ENCODE data around the gene GIPC3. TPM values are rescaled to one million over a fixed set of nuclear protein-coding genes. Genes with fewer than 3 reads are reported as not detected.

GIPC3 gene
- total RNA-seq, 3 donors from 2014 or later (not counting 1 experiment from before 2014, with no cell fraction given), result 0.28 to 0.66 (median 0.56) TPM

DNA sequence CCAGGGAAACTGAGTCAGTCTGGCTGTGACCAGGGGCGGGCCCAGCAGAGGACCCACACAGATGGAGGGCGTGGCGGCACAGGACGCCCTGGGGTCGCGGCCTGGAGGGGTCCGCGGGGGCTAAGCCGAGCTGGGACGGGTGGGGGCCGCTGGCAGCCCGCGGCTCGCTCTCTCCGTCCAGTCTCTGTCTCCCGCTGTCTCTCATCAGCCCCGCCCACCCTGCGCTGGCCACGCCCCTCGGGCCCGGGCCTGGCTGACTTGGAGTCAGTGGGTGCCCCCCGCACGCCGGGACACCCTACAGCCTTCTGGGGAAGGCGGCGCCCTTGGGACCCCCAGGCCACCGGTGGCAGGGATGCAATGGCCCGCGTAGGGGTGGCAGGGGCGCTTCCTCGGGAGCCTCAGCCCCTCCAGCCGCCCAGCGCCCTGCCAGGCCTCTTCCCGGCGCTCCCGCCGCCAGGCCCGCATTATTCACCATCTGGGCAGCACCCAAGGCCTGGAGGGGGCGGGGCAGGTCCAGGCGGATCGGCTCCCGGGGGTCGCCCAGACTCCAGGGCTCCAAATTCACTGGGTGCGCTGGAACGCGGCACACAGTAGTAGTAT is 21.5 kb downstream of the GIPC3 start, which contains the start of gene TBXA2R:
TSS of gene TBXA2R (minus strand) at position 186 of the 600 bp plus-strand sequence. CDS start 6,241 bp downstream, outside the sequence.
- H3K36me3 ChIP-seq (ENCODE audit: control insufficient read depth, insufficient read depth, low read length), result peaks cover 9% of the 10 kb centered on the region
- TF ChIP-seq, protein P1, sequence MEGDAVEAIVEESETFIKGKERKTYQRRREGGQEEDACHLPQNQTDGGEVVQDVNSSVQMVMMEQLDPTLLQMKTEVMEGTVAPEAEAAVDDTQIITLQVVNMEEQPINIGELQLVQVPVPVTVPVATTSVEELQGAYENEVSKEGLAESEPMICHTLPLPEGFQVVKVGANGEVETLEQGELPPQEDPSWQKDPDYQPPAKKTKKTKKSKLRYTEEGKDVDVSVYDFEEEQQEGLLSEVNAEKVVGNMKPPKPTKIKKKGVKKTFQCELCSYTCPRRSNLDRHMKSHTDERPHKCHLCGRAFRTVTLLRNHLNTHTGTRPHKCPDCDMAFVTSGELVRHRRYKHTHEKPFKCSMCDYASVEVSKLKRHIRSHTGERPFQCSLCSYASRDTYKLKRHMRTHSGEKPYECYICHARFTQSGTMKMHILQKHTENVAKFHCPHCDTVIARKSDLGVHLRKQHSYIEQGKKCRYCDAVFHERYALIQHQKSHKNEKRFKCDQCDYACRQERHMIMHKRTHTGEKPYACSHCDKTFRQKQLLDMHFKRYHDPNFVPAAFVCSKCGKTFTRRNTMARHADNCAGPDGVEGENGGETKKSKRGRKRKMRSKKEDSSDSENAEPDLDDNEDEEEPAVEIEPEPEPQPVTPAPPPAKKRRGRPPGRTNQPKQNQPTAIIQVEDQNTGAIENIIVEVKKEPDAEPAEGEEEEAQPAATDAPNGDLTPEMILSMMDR (IDR thresholded peaks at IDR 0.05), result no peak
- H3K36me3 Mint-ChIP-seq, result no peaks in the 10 kb centered on the region
- peaks cover 52% of the 10 kb centered on the region for H3K4me1 ChIP-seq (ENCODE audit: control insufficient read depth, insufficient read depth, low read length)
- H3K4me1 Mint-ChIP-seq, result peaks cover 7 to 21% of the 10 kb centered on the region in 2 donors
- intact Hi-C loops (cut with micrococcal nuclease), result no loop called here
- 4% methylated on average over 46 of the region's 46 CpGs for WGBS (ENCODE audit: insufficient coverage)
- H3K9me3 ChIP-seq (ENCODE audit: control insufficient read depth, insufficient read depth, low read length), result no peaks in the 10 kb centered on the region
- H3K4me3 ChIP-seq (ENCODE audit: low read length), result peak within 1 kb of the TSS; percentile 36
- no peaks in the 10 kb centered on the region for H3K27me3 Mint-ChIP-seq (ENCODE audit: low read depth in 2 of 2)
- ATAC-seq (peak in 2 of 3 donors; percentile 44 to 50), DNase-seq (peak; percentile 54 to 62)
- H3K4me3 Mint-ChIP-seq, result peak within 1 kb of the TSS; percentile 71
- H3K27ac ChIP-seq (ENCODE audit: low read length), result no peak within 1 kb of the TSS
- H3K27ac Mint-ChIP-seq, result peak within 1 kb of the TSS in 1 of 2 donors; percentile 42
- H3K27me3 ChIP-seq (ENCODE audit: control insufficient read depth, insufficient read depth, low read length), result no peaks in the 10 kb centered on the region
- no peaks in the 10 kb centered on the region for H3K9me3 Mint-ChIP-seq

DNA sequence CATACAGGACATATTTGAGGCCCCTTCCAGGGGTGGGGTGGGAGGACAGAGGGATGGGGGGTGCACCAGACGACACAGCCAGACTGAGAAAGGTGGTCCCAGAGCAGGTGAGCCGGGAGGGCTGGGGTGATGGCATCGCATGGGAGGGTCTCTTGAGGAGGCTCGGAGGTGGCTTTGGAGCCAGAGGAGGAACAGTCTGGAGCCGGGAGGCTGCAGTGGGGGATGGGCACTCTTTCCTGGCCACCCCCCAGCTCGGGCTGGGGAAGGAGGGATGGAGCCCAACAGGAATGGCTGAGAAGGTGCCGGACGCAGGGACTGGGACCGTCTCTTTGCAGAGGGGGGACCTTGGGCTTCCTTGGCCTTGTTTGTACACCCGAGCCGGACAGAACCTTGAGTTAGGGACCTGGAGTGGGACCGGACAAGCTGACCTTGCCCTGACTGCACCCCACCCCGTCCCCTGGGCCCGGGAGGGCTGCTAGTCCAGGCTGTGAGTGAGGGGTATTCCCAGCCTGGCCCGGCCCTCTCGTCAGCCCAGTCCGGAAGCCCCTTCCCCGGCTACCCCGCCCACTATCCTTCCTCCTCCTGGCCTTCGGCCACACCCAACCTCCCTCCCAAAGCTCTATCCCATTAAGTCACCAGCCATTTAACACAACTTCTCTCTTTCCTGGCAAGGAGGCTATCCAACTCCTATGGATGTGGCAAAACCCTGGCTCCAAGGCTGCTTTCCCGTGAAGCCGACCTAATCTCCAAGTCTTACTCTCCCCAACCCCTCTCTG is 22.2 kb downstream of the GIPC3 start:
- Mint-ChIP-seq H3K9me3 (no peaks in the 10 kb centered on the region), H3K27me3 (ENCODE audit: low read depth in 2 of 2) (no peaks in the 10 kb centered on the region), H3K4me1 (peaks cover 7 to 21% of the 10 kb centered on the region in 2 donors), H3K27ac (peak overlapping the region in 1 of 2 donors; percentile 42), H3K4me3 (peak overlapping the region; percentile 71), H3K36me3 (no peaks in the 10 kb centered on the region)
- TF ChIP-seq, protein P1 (IDR thresholded peaks at IDR 0.05), result no peak
- intact Hi-C loops (cut with micrococcal nuclease), result no loop called here
- Histone ChIP-seq H3K27me3 (ENCODE audit: control insufficient read depth, insufficient read depth, low read length) (no peaks in the 10 kb centered on the region), H3K36me3 (ENCODE audit: control insufficient read depth, insufficient read depth, low read length) (peaks cover 13% of the 10 kb centered on the region), H3K4me1 (ENCODE audit: control insufficient read depth, insufficient read depth, low read length) (peaks cover 52% of the 10 kb centered on the region), H3K27ac (ENCODE audit: low read length) (no peak overlapping the region), H3K4me3 (ENCODE audit: low read length) (no peak overlapping the region), H3K9me3 (ENCODE audit: control insufficient read depth, insufficient read depth, low read length) (no peaks in the 10 kb centered on the region)
- ATAC-seq (no peak), DNase-seq (no peak)
- 44% methylated on average over 22 of the region's 22 CpGs for WGBS (ENCODE audit: insufficient coverage)

DNA sequence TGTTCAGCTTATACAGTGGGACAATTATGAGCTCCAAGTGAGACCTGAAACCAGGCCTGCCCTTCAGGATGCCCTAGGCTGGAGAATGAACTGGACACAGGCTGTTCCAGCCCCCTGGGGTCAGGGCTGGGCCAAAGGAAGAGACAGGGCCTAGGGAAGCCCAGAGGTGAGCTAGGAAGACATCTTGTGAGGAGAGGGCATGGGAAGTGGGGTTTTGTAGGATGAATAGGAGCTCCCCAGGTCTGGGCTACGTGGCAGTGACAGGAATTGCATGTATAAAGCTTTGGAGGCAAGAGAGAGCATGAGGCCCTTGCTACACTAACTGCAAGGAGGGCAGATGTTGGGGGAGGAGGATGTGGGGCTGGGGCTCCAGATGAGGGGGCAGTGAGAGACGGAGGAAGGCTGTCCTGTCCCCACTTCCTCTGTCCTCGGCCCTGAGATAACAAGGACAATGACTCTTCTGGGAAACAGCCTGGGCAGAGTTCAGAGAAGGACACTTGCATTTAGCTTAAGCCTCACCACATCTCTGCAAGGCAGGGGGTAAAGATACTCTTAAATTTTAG is 22.9 kb downstream of the GIPC3 start:
- intact Hi-C loops (cut with micrococcal nuclease), result no loop called here
- no peak for ATAC-seq
- no peaks in the 10 kb centered on the region for H3K27me3 ChIP-seq (ENCODE audit: control insufficient read depth, insufficient read depth, low read length)
- no peaks in the 10 kb centered on the region for H3K27me3 Mint-ChIP-seq (ENCODE audit: low read depth in 2 of 2)
- whole genome bisulfite sequencing (ENCODE audit: insufficient coverage), result 23% methylated on average over 3 of the region's 3 CpGs
- H3K4me3 Mint-ChIP-seq, result peak overlapping the region; percentile 71
- H3K36me3 Mint-ChIP-seq, result no peaks in the 10 kb centered on the region
- peak overlapping the region in 1 of 2 donors; percentile 42 for H3K27ac Mint-ChIP-seq
- H3K36me3 ChIP-seq (ENCODE audit: control insufficient read depth, insufficient read depth, low read length), result peaks cover 15% of the 10 kb centered on the region
- TF ChIP-seq, protein P1 (IDR thresholded peaks at IDR 0.05), result no peak
- no peaks in the 10 kb centered on the region for H3K9me3 Mint-ChIP-seq
- peaks cover 7 to 21% of the 10 kb centered on the region in 2 donors for H3K4me1 Mint-ChIP-seq
- H3K27ac ChIP-seq (ENCODE audit: low read length), result no peak overlapping the region
- no peak overlapping the region for H3K4me3 ChIP-seq (ENCODE audit: low read length)
- peaks cover 52% of the 10 kb centered on the region for H3K4me1 ChIP-seq (ENCODE audit: control insufficient read depth, insufficient read depth, low read length)
- no peaks in the 10 kb centered on the region for H3K9me3 ChIP-seq (ENCODE audit: control insufficient read depth, insufficient read depth, low read length)
- DNase-seq, result no peak
